Colonic mucosa (tissue), 4 donors: ENCODE data around the gene CTSO. TPM values are rescaled to one million over a fixed set of nuclear protein-coding genes. Genes with fewer than 3 reads are reported as not detected.

Experiments
- DNase-seq: peaks from one replicate; pipeline ENCODE4 v3.0.0-alpha.2; 2020
- H3K27ac ChIP-seq: fragments of 200-600 bp; one replicate; pipeline ENCODE4 v1.8.0; 2021
- H3K27me3 ChIP-seq: fragments of 200-600 bp; one replicate; pipeline ENCODE4 v1.8.0; 2021
- H3K36me3 ChIP-seq: fragments of 200-600 bp; one replicate; pipeline ENCODE4 v1.8.0; 2021
- H3K4me1 ChIP-seq: fragments of 200-600 bp; one replicate; pipeline ENCODE4 v1.8.0; 2021; ENCODE audit warnings: mild to moderate bottlenecking
- H3K4me3 ChIP-seq: fragments of 200-600 bp; one replicate; pipeline ENCODE4 v1.8.0; 2021
- H3K9ac ChIP-seq, 2 donors: one replicate each; pipeline ENCODE4 v1.7.0; 2013; ENCODE audit warnings: control low read depth in 2 of 2, low read depth in 2 of 2, low read length in 2 of 2
- H3K9me3 ChIP-seq: fragments of 200-600 bp; one replicate; pipeline ENCODE4 v1.8.0; 2021
- intact Hi-C: fragments of 100-400 bp; cut with DNase I; formaldehyde crosslinking; loops from one replicate; pipeline ENCODE4 v1.14.1; 2022
- total RNA-seq, 2 donors: library from RNA; stranded (reverse); fragmentation: NEBNext Ultra II Directional in 1 of 2; extraction: Animal tissue kit (Norgen Biotek cat#: 25700) in 1 of 2; gene quantifications; one replicate each; pipeline ENCODE4 v1.2.1, GENCODE V29; 2021
- TF ChIP-seq, protein P1 (sequence below): fragments of 200-600 bp; IDR thresholded peaks from one replicate; pipeline ENCODE4 v1.8.0; 2022; ENCODE audit warnings: antibody characterized with exemption, mild to moderate bottlenecking
- donor health status: healthy.
- donor health status: DM: no; HTN: no; CAD: no.
- donor health status: DM: no; HTN: no; CAD: no.

Gene CTSO
- total RNA-seq, 2 donors from 2014 or later = 3.3 to 14.7 TPM

DNA sequence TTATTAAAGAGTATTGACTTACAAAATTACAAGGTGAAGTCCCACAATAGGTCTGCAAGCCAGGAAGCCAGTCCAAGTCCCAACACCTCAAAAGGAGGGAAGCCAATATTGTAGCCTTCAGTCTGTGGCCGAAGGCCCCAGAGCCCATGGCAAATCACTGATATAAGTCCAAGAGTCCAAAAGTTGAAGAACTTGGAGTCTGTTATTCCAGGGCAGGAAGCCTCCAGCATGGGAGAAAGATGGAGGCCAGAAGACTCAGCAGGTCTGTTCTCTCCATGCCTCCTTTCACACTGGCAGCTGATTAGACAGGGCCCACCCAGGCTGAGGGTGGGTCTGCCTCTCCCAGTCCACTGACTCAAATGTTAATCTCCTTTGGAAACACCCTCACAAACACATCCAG is 32.1 kb downstream of the CTSO start:
- Histone ChIP-seq H3K4me3 (no peak overlapping the region), H3K27ac (no peak overlapping the region), H3K36me3 (no peaks in the 10 kb centered on the region), H3K9ac (no peak overlapping the region), H3K9me3 (no peaks in the 10 kb centered on the region), H3K27me3 (no peaks in the 10 kb centered on the region), H3K4me1 (no peaks in the 10 kb centered on the region)
- TF ChIP-seq, protein P1, sequence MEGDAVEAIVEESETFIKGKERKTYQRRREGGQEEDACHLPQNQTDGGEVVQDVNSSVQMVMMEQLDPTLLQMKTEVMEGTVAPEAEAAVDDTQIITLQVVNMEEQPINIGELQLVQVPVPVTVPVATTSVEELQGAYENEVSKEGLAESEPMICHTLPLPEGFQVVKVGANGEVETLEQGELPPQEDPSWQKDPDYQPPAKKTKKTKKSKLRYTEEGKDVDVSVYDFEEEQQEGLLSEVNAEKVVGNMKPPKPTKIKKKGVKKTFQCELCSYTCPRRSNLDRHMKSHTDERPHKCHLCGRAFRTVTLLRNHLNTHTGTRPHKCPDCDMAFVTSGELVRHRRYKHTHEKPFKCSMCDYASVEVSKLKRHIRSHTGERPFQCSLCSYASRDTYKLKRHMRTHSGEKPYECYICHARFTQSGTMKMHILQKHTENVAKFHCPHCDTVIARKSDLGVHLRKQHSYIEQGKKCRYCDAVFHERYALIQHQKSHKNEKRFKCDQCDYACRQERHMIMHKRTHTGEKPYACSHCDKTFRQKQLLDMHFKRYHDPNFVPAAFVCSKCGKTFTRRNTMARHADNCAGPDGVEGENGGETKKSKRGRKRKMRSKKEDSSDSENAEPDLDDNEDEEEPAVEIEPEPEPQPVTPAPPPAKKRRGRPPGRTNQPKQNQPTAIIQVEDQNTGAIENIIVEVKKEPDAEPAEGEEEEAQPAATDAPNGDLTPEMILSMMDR = no peak
- intact Hi-C loops = no loop called here
- no peak for DNase-seq

DNA sequence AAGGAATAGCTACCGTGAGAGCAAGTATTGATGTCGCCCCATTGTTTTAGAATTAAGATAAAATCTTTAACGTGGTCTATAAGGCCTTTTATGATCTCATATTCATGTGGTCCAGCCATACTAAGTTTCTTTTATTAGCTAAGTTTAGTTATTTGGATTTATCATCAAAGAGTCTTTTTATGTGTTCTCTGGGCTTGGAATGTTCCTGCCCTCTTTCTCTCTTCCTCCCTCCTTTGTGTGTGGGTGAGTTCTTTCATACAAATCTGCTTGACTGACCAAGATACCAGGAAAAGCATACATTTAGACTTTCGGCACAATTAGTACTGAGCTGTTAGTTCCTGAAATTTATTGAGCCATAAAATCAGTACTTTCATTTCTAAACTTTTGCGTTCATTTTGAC is 38.9 kb downstream of the CTSO start:
- Histone ChIP-seq H3K27me3 (no peaks in the 10 kb centered on the region), H3K9me3 (no peaks in the 10 kb centered on the region), H3K4me3 (no peak overlapping the region), H3K4me1 (no peaks in the 10 kb centered on the region), H3K27ac (no peak overlapping the region), H3K36me3 (no peaks in the 10 kb centered on the region), H3K9ac (no peak overlapping the region)
- DNase-seq = no peak
- intact Hi-C loops = no loop called here
- TF ChIP-seq, protein P1 = no peak

DNA sequence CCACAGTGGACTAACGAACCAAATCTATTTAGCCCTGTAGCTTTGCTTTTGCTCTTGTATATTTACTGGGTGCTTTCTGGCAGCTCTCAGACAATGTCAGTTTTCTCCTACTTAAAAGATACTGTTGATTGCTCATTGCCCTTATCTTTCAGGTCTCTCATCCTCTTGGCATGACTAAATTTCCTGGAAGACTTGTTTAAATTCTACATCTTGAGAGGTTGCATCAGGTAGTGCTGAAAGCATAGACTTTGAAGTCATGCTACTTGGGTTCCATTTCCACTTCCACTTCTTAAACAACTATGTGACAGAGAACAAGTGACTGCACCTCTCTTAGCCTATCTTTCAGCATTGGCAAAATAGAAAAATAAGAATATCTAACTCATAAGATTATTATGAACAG is 41.8 kb downstream of the CTSO start:
- H3K27ac ChIP-seq = no peak overlapping the region
- no peak for DNase-seq
- intact Hi-C loops = no loop called here
- no peaks in the 10 kb centered on the region for H3K27me3 ChIP-seq
- TF ChIP-seq, protein P1 = no peak
- no peak overlapping the region for H3K4me3 ChIP-seq
- no peaks in the 10 kb centered on the region for H3K36me3 ChIP-seq
- H3K4me1 ChIP-seq = no peaks in the 10 kb centered on the region
- no peaks in the 10 kb centered on the region for H3K9me3 ChIP-seq
- no peak overlapping the region for H3K9ac ChIP-seq

DNA sequence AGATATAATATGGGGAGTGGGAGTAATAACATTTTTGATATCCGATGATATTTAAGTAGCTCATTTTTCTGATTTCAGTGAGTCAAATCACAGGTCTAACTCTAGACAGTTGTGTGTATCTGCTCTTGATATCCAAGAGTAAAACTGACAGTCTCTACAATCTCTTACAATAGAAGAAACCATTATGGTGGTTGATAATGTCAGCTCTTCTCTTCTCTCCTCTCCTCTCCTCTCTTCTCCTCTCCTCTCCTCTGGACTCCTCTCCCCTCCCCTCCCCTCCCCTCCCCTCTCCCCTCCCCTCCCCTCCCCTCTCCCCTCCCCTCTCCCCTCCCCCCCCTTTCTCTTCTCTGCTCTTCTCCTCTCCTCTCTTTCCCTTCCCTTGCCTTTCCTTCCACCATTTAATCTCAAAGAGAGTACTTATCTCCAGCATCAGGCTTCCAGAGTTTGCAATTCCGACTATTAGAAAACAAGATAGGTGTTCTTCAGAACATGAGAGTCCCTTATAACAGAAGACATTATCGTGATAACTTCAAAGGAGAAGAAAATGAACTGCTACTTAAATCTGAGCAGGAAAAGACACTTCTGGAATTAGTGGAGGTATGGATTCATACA is 43.9 kb downstream of the CTSO start:
- no peaks in the 10 kb centered on the region for H3K36me3 ChIP-seq
- no peak for DNase-seq
- TF ChIP-seq, protein P1 = no peak
- no peak overlapping the region for H3K9ac ChIP-seq
- no peaks in the 10 kb centered on the region for H3K4me1 ChIP-seq
- no peaks in the 10 kb centered on the region for H3K27me3 ChIP-seq
- H3K9me3 ChIP-seq = no peaks in the 10 kb centered on the region
- no peak overlapping the region for H3K27ac ChIP-seq
- intact Hi-C loops = no loop called here
- no peak overlapping the region for H3K4me3 ChIP-seq

DNA sequence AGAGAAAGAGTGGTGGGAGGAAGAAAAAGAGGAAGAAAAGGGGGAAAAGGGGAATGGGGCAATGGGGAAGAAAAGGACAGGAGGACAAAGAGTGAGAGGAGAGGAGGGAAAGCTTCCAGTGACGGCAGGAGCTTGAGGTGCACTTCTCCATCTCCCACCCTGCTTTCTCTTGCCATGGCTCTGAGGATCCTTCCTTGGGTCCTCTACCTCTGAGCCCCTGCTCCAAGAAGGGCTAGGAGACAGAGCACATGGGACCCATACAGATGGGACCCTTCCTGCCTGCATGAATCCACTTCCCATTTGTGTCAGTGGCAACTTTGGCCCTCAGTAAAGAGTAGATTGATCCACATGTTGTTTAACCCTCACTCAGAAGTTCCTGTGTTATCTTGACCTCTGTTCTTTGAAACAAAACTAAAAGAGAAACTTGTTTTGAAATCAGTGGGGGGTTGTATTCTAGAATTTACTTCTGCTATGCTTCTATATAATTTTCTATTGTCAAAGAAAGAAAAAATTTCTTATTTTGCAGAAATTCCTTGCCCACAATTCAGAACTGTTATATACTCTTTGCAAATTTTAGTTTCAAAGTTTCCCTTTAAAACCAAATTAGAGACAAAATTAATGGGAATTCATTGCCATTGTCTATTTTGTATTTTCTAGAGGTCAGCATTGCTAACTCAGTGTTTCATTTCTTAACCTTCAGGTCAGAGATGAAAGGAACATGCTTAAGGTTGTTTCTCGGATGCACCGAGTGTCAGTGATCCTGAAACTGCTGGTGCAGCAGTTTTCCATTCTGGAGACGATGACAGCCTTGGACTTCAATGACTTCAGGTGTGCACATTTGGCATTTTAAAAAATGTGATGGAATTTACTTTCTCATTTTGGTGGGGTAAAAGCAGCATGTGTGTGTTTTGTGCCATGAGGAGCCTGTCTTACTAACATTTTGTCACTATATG is 45.2 kb downstream of the CTSO start:
- H3K36me3 ChIP-seq = no peaks in the 10 kb centered on the region
- H3K4me1 ChIP-seq = no peaks in the 10 kb centered on the region
- no peak overlapping the region for H3K4me3 ChIP-seq
- H3K9me3 ChIP-seq = no peaks in the 10 kb centered on the region
- H3K27me3 ChIP-seq = no peaks in the 10 kb centered on the region
- no peak overlapping the region for H3K27ac ChIP-seq
- intact Hi-C loops = no loop called here
- TF ChIP-seq, protein P1 = no peak
- H3K9ac ChIP-seq = no peak overlapping the region
- no peak for DNase-seq
